Testis (tissue), 3 donors: ENCODE data around the gene JMJD7. TPM values are rescaled to one million over a fixed set of nuclear protein-coding genes. Genes with fewer than 3 reads are reported as not detected.

Source experiments
- DNase-seq: peaks from one replicate; pipeline ENCODE4 v3.0.0-alpha.2; 2019
- H3K27ac ChIP-seq, 2 donors: fragments of 200-600 bp; sonication (generic); one replicate each; pipeline ENCODE4 v1.5.1; 2019
- H3K27me3 ChIP-seq: fragments of 200-600 bp; sonication (generic); one replicate; pipeline ENCODE4 v1.5.1; 2019
- H3K36me3 ChIP-seq: fragments of 200-600 bp; sonication (generic); one replicate; pipeline ENCODE4 v1.5.1; 2017; ENCODE audit warnings: low read depth; ENCODE audit errors: missing control alignments
- H3K4me1 ChIP-seq: fragments of 200-600 bp; sonication (generic); one replicate; pipeline ENCODE4 v1.5.1; 2019
- H3K4me3 ChIP-seq, 2 donors: fragments of 200-600 bp; sonication (generic); one replicate each; pipeline ENCODE4 v1.5.1; 2017 to 2019
- H3K9me3 ChIP-seq: fragments of 200-600 bp; sonication (generic); one replicate; pipeline ENCODE4 v1.5.1; 2017
- CTCF ChIP-seq, 3 experiments: fragments of 450-650 bp in 2 of 3; fragments of 200-600 bp in 1 of 3; sonication (generic) in 1 of 3; IDR thresholded peaks; one replicate each; pipeline ENCODE4 v1.5.1; 2016 to 2019; ENCODE audit warnings: antibody characterized with exemption in 3 of 3, mild to moderate bottlenecking in 2 of 3, moderate library complexity in 1 of 3
- POLR2A ChIP-seq: fragments of 450-650 bp; IDR thresholded peaks from one replicate; pipeline ENCODE4 v1.6.1; 2017; ENCODE audit warnings: antibody characterized with exemption, mild to moderate bottlenecking, moderate library complexity
- WGBS, 2 donors: methylation state at CpG; one replicate each; pipeline ENCODE4 v1.1.5; 2018; 5-methylcytosine and 5-hydroxymethylcytosine counted together
- intact Hi-C: fragments of 100-400 bp; cut with DNase I; formaldehyde crosslinking; loops from one replicate; pipeline ENCODE4 v1.15.1; 2023; ENCODE audit warnings: low total_unique reads
- polyA plus RNA-seq: library from polyadenylated mRNA; stranded (reverse); fragments of 350-450 nt; fragmentation: Illumina TruSeq; extraction: RNeasy Lipid Tissue Mini Kit (QIAGEN cat#74804); gene quantifications from one replicate; pipeline ENCODE4 v1.2.3, GENCODE V29; 2014; ENCODE audit warnings: low read depth, low replicate concordance; ENCODE audit not compliant: insufficient read depth
- total RNA-seq, 2 donors: library from RNA; depleted of rRNA; stranded (reverse); fragments of >200 nt; gene quantifications; one replicate each; pipeline ENCODE4 v1.2.3, GENCODE V29; 2016

The JMJD7 gene
- total and polyA plus RNA-seq, 3 donors from 2014 or later, result 10.5 to 21.6 (median 18.6) TPM

GRCh38 chr15:41861736-41862356 is 34.0 kb downstream of the JMJD7 start:
- intact Hi-C loops, result no loop called here
- Histone ChIP-seq H3K27ac (no peak overlapping the region), H3K9me3 (no peaks in the 10 kb centered on the region), H3K4me1 (no peaks in the 10 kb centered on the region), H3K4me3 (no peak overlapping the region), H3K36me3 (no peaks in the 10 kb centered on the region), H3K27me3 (no peaks in the 10 kb centered on the region)
- DNase-seq, result no peak
- TF ChIP-seq POLR2A, result no peak
- TF ChIP-seq CTCF (IDR thresholded peaks at IDR 0.05), result no peak
- WGBS, 2 donors, result 88 to 92% methylated on average over 17 to 18 of the region's 18 CpGs

- intact Hi-C loops, result no loop called here
- Histone ChIP-seq H3K36me3 (no peaks in the 10 kb centered on the region), H3K27me3 (no peaks in the 10 kb centered on the region), H3K4me3 (no peak overlapping the region), H3K4me1 (no peaks in the 10 kb centered on the region), H3K9me3 (no peaks in the 10 kb centered on the region), H3K27ac (no peak overlapping the region)
- no peak for DNase-seq
- no peak for TF ChIP-seq CTCF (IDR thresholded peaks at IDR 0.05)
- no peak for TF ChIP-seq POLR2A
- WGBS, 2 donors, result 85 to 91% methylated on average over 10 to 19 of the region's 19 CpGs
Observed at GRCh38 chr15:41862515-41863116, 34.7 kb downstream of the JMJD7 start.

GRCh38 chr15:41865490-41866055 is 37.7 kb downstream of the JMJD7 start:
- WGBS, 2 donors, result 85 to 94% methylated on average over 16 to 18 of the region's 18 CpGs
- no peak overlapping the region for H3K27ac ChIP-seq

GRCh38 chr15:41866263-41866703 is 38.4 kb downstream of the JMJD7 start:
- intact Hi-C loops, result no loop called here
- H3K4me1 ChIP-seq, result no peaks in the 10 kb centered on the region
- WGBS, 2 donors, result 82 to 89% methylated on average over 5 to 8 of the region's 8 CpGs
- H3K27me3 ChIP-seq, result no peaks in the 10 kb centered on the region
- no peak overlapping the region for H3K4me3 ChIP-seq
- H3K9me3 ChIP-seq, result no peaks in the 10 kb centered on the region
- no peak for DNase-seq
- no peak for TF ChIP-seq POLR2A
- TF ChIP-seq CTCF (IDR thresholded peaks at IDR 0.05), result no peak
- H3K36me3 ChIP-seq, result no peaks in the 10 kb centered on the region
- H3K27ac ChIP-seq, result no peak overlapping the region

More at GRCh38 chr15:41865490-41866055, 37.7 kb downstream of the JMJD7 start:
- TF ChIP-seq POLR2A (no peak), CTCF (IDR thresholded peaks at IDR 0.05) (no peak)
- Histone ChIP-seq H3K27me3 (no peaks in the 10 kb centered on the region), H3K4me1 (no peaks in the 10 kb centered on the region), H3K4me3 (no peak overlapping the region), H3K9me3 (no peaks in the 10 kb centered on the region), H3K36me3 (no peaks in the 10 kb centered on the region)
- no peak for DNase-seq
- intact Hi-C loops, result no loop called here
